HG02610 (cell line): Measurements from ENCODE around the gene RSPRY1.

Experiments
- ATAC-seq: cut with Tn5 transposase; IDR thresholded peaks from one replicate; pipeline ENCODE4 v1.9.1; 2021; ENCODE audit warnings: mild to moderate bottlenecking, moderate library complexity; ENCODE audit not compliant: unreplicated experiment

The RSPRY1 gene

DNA sequence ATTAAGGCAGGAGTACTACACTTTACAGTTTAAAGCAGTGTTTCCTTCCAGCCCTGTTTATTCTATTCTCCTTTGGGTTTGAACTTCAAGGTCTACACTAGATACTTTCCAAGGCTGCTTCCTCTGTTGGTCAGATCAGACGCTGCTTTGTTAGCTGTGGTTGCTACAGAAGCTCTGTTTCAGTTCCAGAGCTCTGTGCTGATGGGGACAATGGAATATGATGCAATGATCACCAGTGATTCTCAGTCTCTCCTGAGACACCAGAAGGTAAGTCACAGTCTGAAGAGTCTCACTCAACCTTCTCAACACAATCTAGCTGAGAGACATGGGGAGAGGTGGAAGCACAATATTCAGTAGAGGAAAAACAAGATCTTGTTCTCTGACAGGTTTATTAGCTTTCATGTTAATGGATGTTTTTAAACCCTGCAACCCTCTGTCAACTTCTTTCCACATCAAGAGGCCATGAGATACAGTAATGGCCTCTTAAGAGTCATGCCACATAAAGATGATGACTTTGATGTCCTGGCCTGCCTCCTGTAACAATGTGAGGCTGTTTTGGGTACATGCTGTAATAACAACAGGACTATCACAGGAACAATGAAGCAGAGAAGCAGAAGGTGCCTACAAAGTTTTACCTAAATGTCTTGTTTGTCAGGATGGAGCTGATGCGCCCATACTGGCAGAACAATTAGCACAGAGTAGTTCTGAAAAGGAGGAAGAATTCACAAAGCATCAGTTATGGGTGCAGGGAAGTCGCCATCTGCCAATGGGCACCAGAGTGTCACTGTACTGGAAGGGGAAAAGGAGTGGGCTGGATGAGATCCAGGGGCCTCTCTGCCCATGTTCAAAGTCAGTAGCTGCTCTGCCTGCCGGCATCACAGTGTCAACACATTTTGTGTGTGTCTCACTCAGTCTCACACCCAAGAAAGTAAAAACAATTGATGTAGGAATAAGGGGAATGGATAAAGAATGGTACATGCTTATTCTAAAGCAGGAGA is 33.7 kb upstream of the RSPRY1 start:
- ATAC-seq, result no peak

DNA sequence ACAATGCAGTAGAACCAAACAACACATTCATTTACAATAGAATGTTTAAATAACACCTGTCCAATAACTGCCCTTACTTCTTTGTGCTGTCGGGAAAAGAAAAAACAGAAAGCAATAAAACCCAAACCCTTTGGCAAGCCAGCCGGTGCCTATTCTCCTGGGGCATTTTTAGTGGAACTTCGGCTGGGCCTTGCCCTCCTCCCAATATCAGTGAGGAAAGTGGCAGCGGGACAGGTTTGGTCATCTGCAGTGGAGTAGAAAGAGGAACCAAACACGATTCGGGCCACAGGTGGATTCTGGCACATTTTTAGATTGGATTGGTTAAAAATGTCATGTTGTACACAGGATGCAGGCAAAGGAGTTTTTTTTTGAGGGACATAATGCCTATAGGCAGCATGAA is 32.3 kb upstream of the RSPRY1 start:
- ATAC-seq, result no peak

DNA sequence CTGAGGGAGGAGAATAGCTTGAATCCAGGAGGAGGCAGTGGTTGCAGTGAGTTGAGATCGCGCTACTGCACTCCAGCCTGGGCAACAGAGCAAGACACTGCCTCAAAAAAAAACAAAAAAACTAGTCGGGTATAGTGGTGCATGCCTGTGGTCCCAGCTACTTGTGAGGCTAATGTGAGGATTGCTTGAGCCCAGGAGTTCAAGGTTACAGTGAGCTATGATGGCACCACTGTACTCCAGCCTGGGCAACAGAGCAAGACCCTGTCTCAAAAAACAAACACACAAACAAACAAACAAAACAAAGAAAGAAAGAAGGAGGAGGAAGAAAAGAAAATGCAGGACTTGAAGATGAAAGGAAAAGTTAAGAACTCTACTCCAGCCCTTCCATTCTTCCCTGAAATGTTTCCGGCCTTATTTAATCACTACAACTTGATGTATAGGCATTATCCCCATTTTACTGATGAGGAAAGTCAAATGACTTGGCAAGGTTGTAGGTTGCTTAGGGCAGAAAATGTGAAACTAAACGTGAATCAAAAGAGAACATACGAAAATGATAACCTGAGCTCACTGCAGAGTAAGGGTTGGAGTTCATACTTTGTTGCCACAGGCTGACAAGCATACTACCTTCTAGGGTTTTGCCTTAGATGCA is 30.3 kb upstream of the RSPRY1 start:
- ATAC-seq, result no peak

DNA sequence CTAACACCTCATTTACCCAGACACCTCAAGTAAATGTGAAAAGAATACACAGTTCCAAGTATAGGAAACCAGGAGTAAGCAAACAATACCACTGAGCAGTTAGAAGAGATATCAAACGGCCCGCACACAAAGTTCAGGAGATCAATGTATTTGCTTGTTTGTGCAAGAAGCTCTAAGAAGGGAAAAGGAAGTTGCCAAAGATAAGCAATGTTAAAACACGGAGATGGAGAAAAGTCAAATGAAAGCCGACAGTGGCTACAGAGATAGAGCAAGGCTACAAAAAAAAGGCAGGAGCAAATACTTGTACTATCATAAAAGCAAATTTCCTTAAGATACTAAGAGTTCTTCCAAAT is 29.8 kb upstream of the RSPRY1 start:
- ATAC-seq, result no peak

DNA sequence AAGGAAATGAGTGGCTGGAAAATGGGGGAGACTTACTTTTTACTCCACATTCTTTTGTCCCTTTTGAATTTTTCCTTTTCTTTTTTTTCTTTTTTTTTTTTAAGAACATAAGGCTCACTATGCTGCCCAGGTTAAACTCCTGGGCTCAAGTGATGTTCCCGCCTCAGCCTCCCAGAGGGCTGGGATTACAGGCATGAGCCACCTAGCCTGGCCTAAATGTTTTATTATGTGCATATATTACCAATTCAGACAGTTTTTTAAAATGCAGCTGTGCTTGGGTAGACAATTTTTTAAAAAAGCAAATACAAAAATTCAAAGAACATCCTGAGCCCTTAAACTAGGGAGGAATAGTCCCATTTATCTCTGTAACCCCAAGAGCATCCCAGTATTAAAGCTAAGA is 28.6 kb upstream of the RSPRY1 start:
- no peak for ATAC-seq

DNA sequence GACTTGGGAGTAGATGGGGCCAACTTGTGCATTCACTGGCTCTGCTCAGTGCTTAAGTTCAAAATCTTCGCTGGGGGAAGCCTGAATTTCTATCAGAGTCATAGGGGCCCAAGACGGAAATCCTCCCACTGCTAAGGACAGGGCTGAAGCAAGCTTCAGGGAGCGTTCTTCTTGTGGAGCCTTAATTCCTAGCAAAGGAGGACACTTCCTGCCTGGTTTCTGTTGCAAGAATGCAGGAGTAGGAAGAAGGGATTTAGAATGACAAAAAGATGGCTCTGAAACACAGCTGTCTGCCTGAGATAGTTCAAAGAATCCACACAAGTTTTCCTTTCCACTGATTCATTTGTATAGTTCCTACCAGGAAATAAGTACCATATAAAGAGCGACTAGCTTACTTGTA is 26.7 kb upstream of the RSPRY1 start:
- no peak for ATAC-seq

DNA sequence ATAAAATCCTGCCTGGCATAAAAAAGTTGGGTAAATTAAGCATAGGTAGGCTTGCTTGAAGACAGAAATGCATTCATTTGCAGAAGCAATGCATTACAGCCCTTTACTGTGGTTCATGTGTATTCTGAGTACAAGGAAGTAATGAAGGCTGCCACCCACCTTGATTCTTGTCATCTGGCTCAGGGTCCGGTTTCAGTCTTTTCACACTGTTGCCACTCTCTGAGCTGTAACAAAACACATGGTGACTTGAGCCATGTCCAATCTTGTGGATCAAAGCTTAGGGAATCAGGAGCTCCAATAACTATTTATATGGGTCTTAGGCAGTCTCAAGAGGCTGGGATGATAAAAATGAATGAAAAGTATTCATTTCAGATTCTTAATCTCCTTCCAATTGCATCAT is 22.3 kb upstream of the RSPRY1 start:
- no peak for ATAC-seq

DNA sequence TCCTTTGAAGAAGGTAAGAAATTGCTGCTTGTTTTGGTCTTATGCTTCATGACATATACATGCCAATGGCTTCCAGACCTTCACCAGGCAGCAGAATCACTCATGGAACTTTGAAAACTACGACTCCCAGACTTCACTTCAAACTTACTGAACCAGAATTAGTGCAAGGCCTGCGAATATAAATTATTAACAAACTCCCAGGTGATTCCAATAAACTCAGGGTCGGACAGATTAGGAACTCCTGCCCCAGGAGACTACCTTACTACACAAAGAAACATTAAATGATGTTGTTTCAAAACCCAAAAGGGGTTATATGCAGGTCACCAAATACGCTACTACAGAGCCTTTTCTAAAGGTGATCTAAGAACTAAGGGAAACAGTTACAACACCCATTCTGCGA is 20.6 kb upstream of the RSPRY1 start:
- no peak for ATAC-seq

DNA sequence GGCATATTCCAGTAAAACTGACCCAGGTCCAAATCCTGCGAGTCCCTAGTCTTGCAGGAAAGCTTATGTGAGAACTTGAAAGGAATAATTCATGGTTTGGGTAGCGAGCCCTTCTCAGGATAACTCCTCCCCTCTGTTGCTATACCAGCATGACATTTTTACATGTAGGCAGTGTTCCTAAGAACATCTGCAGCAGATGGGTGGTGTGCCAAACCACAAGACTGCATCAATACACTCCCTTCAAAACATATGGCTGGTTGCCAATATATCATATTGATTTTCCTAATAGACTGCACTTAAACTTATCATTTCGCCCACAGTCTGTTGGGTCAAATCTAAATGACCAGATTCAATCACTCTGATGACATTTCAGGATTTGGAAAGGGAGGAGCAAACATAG is 20.2 kb upstream of the RSPRY1 start:
- no peak for ATAC-seq

DNA sequence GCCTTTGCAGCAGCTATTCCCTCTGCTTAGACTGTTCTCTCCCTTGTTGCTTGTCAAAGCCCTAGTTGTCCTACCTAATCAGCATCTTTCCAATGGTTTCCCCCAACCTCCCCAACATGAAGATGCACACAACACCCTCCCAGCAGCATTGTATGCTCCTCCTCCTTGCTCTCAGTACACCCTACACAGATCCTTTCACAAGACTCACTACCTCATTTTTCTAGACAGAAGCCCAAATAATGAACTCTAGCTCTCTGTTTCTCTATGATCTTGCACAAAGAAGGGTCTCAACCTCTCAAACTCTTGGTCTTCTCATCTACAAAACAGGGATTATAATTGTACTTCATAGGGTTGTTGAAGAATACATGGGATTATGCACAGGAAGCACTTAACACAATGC is 19.7 kb upstream of the RSPRY1 start:
- no peak for ATAC-seq

DNA sequence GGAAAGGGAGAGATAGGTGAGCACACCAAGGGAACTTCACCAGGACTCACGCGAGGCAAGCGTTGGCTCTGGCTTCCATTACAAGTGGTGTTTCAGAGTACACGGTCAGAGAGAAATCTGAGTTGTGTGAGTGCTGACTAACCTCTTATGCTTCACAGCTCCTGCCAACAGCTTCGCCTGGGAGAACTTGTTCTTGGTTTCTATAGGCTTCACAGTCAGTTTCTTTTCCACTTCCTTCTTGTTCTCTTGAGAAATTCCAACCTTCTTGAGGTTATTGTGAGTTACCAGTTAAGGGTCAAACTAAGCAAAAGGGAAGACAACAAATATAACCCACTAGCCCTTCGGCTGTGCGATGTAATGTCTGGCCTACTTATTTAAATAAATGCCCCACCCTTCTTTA is 19.2 kb upstream of the RSPRY1 start:
- ATAC-seq, result peak; percentile 74

DNA sequence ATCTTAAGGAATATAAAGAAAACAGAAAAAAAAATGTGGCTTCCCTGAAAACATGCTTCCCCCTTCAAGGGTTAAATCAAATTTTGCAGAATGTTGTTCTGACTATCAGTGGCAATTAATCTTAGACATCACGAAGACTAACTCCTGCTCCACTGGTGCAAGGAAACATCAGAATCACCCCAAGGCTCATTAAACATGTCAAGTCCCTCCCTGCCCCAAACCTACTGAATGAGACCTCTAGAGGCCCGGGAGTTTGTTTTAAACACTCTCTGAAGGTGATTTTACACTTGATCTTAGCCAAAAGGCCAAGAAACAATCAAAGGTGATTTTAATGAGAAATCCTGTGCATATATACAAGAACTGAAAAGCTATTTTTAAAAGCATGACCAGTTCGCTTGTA is 18.6 kb upstream of the RSPRY1 start:
- ATAC-seq, result no peak

DNA sequence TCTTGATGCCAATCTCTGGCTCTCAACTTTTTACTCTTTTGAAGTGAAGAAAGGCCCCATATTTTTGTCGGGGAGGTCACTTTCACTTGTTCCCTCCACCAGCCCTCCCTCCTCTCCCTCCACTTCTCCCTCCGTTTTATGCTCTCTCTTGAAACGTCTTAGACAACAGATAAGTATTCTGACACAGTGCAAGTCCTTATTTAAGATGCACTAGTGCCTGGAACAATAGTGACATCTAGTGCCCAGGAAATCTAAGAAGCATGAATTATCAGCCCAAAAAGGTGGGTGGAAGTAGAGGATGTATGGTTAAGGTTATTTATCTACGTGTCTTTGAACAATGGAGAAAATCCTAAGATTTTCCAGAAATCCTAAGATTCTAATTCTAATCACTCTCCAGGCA is 18.2 kb upstream of the RSPRY1 start:
- ATAC-seq, result no peak

DNA sequence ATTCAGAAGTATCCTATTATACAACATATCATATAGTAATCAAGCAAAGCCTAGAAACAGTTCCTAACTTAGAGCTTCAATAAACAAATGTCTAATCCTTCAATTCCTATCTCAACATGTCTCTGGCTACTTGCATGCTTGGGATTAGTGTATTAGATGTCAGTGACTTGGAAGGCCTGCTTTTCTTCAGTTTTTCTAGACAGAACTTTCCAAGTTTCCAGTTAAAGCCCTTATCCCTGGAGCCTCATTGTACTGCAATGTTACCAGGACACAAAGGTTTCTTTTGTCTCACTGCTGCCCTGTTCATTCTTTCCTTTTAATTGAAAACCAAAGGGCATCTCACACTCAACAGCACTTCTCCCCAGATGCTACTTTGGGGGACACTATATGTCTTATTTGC is 16.8 kb upstream of the RSPRY1 start:
- ATAC-seq, result no peak

DNA sequence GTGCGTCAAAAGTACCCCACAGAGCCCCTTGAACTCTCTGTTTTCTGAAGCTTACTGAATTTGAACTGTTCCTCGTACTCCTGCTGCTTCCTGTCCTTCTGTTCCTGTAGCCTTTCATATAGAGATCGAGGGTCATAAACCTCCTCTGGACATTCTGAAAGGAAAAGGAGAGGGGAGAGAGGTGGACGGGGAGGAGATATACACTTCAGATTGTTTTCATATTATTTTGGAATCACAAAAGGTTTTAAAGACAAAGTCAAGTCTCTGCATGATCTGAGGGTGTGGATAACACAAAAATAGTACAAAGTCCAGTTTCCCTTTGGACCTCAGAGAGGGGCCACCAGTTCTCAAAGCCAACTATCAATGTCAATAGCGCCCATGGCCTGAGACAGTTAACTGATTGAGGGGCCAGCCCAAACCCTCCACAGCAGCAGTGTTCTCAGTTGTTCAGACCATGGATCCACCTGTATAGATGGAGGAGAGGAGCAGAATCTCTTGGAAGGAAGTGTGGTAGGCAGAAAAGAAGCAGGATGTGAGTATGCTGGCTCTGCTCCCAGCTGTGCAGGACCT is 13.3 kb upstream of the RSPRY1 start:
- ATAC-seq, result no peak

DNA sequence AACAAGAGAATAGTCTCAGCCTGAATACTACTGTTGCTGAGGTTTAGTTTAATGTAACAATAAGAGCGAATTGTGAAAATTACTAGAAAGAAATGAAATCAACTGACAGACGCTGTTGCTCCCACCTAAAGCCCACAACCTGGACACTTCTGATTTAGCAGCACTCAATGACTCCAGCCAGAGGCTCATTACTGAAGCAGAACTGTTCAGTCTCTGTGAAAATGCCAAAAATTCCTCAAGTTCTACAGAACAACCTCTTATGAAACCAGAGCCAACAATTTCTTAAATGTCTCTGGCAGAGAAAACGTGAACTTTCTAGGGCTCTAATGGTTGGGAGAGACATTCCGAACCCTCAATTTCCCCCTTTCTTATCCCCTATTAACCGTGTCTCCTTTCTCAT is 10.2 kb upstream of the RSPRY1 start:
- ATAC-seq, result no peak

DNA sequence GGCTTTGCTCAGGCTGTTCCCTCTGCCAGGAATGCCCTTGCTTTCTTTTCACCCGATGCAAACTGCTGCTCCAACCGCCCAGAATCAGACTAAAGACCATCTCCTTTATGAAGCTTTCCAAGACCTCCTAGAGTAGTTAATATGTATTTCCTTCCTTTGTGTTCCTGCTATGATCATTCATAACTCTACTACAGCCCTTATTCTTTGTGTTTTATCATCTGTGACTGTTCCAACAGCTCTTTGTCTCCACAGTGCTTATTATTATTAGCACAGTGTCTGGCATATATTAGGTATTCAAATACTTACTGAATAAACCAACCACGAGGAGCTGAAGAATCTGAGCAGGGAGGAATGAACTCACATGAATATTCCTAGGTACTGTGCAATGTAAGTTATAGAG is 7.9 kb upstream of the RSPRY1 start:
- no peak for ATAC-seq

DNA sequence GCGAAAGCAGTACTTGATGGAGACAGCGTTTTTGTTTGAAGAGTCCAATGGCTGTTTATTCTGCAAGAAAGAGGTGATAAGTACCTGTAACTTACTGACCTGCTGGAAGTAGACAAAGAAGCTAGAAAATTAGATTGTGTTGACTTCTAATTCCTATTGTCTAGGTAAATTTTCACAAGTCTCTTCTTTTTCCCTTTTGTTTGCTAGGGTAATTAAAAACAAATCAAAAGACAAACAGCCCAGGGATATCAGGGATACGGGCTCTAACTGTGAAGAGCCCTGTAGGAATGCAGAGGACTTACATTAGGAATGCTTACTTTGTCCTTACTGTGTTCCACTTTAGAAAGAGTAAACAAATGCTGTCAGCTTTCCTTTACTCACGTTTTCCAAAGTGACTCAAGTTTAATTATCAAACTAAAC is 7.3 kb upstream of the RSPRY1 start:
- no peak for ATAC-seq

DNA sequence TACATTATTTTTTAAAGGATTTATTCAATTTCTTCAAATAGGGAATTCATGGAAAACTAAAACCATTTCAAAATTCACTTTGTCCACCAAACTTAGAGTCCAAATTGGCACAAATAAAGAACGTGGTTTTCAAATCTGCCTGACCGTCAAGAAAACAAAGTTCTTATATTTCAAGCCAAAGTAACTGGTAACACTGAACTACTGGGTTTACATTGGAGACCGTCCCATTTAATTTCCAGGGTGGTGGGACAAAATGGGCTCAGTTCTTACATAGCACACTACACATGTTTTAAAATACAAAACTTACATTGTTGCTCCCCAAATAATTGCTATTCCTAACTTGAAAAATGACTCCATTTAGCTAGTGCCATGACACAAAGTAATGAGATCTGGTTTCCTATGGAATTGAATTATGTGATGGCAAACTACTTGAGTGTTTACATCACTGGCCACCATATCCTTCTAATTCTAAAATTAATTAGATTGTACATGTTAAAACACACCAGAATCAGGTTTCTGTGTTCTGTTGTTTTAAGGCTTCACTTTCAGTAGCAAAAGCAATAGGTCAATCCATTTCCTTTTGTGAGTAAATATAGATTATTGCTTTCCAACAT is 6.8 kb upstream of the RSPRY1 start:
- ATAC-seq, result no peak

DNA sequence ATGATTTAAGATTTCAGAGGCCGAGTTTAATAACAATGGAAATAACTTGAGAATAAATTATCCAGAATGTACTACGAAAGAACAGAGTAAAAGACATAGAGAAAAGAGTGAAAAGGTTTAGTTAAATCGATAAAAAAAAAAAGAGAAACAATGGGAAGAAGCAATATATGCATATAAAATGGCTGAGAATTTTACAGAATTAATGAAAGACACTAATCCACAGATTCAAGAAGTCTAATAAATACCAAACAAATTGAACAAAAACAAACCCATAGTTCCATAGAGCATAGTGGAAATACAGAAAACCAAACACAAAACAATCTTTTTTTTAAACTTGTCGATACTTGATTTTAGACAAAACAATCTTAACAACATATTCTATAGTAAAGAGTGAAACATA is 2.0 kb upstream of the RSPRY1 start:
- no peak for ATAC-seq

DNA sequence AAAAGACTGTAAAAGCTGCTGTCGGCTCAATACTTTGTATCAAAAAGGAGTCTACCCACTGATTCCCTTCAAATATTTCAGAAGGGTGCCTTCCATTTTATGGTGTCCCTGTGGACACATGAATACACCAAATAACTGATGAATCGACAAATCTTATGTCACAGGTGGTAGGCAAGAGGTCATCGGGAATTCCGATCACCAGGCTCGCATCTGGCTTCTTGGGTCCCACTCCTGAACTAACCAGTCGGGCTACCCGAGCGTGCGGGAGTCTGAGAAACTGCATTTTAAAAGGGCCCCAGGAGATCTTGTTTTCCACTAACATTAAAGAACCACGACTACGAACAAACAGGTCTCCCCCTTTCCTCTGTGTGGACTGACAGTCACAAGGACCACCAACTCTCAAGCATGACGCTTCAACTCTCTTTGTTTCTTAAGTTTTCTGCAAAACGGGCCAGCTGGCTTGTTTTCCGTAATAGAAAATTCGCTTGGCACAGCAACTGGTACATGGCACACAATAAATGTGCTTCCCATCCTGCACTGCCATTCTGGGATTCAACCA is 1.2 kb upstream of the RSPRY1 start:
- ATAC-seq, result no peak
